Measurements from ENCODE around the gene EDC4.

Gene EDC4

DNA sequence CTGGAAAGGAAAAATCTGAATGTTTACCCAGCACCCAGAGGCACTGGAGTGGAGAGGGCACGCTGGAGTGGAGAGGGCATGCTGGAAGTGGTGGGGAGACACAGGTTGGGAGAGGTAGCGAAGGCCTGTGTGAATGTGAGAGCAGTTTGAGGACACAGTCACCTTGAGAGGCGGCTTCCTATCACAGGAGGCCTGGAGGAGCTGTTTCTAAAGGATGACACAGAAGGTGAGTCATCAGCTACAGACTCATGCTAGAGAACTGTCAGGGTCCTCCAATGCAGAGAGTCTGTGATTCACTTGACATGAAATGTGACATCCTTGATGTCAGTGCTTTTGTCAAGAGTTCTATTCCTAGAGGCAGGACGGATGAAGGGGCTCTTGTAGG lies 45.0 kb downstream of the EDC4 start:
- peaks cover 40% of the 10 kb centered on the region for H3K4me1 Mint-ChIP-seq (ENCODE audit: low read depth)
- H3K27me3 Mint-ChIP-seq: no peaks in the 10 kb centered on the region
- peaks cover 20% of the 10 kb centered on the region for H3K36me3 Mint-ChIP-seq (ENCODE audit: low read depth)
- no peak overlapping the region for H3K4me3 Mint-ChIP-seq
- peak overlapping the region; percentile 95 for H3K27ac Mint-ChIP-seq
- DNase-seq: no peak
- H3K9me3 Mint-ChIP-seq: no peaks in the 10 kb centered on the region

DNA sequence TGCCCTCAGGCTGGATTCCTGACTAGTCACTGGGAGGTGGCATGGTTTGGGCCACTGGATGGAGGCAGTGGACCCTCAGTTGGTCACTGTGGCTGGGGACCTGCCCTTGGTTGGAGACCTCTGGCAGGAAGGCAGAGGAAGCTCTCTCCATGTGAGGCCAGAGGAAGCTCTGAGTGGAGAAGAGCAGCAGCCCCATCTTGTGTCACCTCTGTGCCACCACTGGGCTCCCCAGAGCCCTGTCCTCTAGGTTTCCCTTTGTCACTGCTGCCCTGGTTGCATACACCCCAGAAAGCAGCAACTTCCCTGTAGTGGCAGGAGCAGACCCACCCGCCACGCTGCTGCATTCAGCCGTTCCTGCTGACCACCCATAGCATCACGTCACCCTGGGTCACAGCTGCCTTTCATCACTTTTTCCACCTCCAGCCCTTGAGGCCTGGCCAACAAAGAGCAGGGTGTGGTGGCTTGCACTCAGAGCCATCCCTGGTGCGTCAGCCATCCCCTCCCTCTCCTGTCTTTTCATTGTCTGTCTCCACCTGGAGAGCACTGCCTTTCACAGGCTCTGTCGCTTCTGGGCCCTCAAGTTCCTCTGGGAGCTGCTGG lies 46.9 kb downstream of the EDC4 start:
- DNase-seq: no peak
- H3K27me3 Mint-ChIP-seq: no peaks in the 10 kb centered on the region
- H3K4me1 Mint-ChIP-seq (ENCODE audit: low read depth): peaks cover 42% of the 10 kb centered on the region
- H3K27ac Mint-ChIP-seq: peak overlapping the region; percentile 78
- H3K4me3 Mint-ChIP-seq: no peak overlapping the region
- H3K9me3 Mint-ChIP-seq: no peaks in the 10 kb centered on the region
- H3K36me3 Mint-ChIP-seq (ENCODE audit: low read depth): peaks cover 23% of the 10 kb centered on the region

DNA sequence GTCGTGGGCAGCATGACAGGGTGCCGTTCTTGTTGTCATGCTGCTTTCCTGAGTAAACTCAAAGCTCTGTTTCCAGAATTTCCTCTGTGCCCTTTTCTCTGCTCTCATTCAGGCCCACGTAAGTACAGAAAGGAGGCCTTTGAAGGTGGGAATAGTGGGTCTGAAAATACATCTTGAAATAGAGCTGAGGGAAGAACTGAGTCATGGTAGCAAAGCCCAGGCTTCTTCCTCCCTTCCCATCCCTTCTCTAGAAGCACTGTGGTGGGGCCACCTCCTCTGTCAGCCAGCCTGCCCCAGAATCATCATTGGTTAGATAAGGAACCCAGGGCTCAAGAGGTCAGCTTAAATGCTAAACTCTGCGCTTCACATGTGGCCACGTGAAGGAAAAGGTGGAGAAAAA lies 49.4 kb downstream of the EDC4 start:
- no peaks in the 10 kb centered on the region for H3K27me3 Mint-ChIP-seq
- H3K36me3 Mint-ChIP-seq (ENCODE audit: low read depth): peaks cover 23% of the 10 kb centered on the region
- no peak for DNase-seq
- H3K4me3 Mint-ChIP-seq: peak overlapping the region; percentile 11
- peak overlapping the region; percentile 91 for H3K27ac Mint-ChIP-seq
- H3K9me3 Mint-ChIP-seq: no peaks in the 10 kb centered on the region
- H3K4me1 Mint-ChIP-seq (ENCODE audit: low read depth): peaks cover 38% of the 10 kb centered on the region

DNA sequence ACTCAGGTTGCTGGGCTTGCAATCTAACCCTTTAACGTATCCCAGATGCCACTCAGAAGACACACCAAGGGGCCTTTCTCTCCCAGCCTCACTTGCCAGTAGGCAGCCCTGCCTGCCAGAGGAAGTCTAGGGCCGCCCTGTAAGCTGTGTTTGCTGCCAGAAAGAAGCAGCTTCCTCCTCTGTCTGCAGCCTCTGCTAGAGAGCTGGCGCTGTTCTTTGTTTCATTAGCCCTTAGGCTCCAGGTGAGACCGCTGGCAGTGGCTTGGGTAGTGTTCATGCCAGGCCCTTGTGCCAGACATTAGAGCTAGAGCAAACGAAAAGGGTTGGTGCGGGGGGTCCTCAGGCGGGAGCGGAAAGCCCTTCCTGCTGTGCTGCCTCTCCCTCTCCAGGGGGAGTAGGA lies 49.9 kb downstream of the EDC4 start:
- Mint-ChIP-seq H3K9me3 (no peaks in the 10 kb centered on the region), H3K27me3 (no peaks in the 10 kb centered on the region), H3K27ac (peak overlapping the region; percentile 91), H3K4me1 (ENCODE audit: low read depth) (peaks cover 33% of the 10 kb centered on the region), H3K4me3 (no peak overlapping the region), H3K36me3 (ENCODE audit: low read depth) (peaks cover 22% of the 10 kb centered on the region)
- DNase-seq: no peak

DNA sequence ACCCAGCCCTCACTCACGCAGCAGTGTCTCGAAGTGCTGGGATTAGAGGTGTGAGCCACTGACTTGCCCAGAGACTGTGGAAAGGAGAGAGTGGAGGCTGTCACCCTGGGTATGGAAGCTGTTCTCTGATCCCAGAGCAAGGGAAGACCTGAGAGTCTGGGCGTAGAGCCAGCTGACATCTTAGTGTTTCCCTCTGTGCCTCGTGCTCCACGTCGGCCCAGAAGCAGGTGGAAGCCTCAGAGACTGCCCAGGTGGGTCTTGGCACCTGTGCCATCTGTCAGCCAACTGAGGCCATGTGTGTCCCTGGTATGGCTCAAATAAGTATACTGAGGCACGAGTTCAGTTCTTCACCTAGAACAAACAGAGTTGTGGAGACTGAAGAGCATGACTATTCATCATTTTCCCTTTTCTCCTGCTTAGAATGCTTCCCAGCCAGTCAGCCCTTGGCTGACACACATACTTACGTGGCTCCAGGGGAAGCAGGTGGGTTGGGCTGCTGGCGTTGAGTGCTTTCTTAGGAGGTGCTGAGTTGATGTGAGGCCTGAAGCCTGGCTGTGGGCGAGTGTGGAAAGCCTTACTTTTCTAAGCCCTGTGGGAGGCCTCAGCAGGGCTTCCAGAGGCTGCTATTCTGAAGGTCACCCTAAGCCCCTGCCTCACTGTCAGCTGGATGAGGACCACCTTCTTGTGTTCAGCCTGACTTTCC lies 50.7 kb downstream of the EDC4 start:
- Mint-ChIP-seq H3K9me3 (no peaks in the 10 kb centered on the region), H3K27me3 (no peaks in the 10 kb centered on the region), H3K36me3 (ENCODE audit: low read depth) (peaks cover 27% of the 10 kb centered on the region), H3K4me1 (ENCODE audit: low read depth) (peaks cover 26% of the 10 kb centered on the region), H3K4me3 (no peak overlapping the region), H3K27ac (peak overlapping the region; percentile 91)
- no peak for DNase-seq

DNA sequence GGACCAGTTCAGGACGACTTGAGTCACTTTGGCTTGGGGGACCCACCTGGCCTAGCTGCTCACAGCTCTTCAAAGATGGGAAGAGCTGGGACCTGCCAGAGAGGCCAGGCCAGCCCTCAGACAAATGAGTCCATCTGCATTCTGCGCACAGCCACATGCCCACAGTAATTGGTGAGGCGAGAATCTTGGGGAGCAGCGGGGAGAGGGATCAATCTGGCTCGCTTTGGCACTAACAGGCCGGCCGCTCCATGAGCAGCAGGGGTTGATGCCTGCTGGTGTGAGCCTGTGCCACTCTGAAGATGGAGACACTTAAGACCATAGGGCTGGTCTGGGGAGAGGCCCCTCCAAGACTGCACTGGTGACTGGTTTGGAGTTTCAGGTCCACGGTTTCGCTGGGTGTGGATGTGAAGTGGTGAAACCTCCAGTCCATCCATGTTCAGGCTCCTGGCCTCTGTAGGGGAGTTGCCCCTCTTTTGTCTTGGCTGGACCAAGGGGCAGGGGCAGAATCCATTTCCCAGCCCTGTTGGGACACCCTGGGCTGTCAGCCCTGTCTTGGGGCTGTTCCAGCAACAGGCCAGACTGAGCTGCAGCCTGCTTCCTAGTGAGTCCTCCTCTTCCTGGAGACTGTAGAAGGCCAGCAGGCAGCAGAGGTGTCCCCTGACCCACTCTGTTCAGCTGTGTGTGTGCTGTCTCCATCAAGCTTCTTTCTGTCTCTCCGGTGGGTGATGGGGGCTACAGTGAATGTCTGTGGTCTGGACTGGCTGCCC lies 51.5 kb downstream of the EDC4 start:
- Mint-ChIP-seq H3K27ac (peak overlapping the region; percentile 56), H3K4me3 (no peak overlapping the region), H3K9me3 (no peaks in the 10 kb centered on the region), H3K4me1 (ENCODE audit: low read depth) (peaks cover 21% of the 10 kb centered on the region), H3K36me3 (ENCODE audit: low read depth) (peaks cover 31% of the 10 kb centered on the region), H3K27me3 (no peaks in the 10 kb centered on the region)
- DNase-seq: no peak

DNA sequence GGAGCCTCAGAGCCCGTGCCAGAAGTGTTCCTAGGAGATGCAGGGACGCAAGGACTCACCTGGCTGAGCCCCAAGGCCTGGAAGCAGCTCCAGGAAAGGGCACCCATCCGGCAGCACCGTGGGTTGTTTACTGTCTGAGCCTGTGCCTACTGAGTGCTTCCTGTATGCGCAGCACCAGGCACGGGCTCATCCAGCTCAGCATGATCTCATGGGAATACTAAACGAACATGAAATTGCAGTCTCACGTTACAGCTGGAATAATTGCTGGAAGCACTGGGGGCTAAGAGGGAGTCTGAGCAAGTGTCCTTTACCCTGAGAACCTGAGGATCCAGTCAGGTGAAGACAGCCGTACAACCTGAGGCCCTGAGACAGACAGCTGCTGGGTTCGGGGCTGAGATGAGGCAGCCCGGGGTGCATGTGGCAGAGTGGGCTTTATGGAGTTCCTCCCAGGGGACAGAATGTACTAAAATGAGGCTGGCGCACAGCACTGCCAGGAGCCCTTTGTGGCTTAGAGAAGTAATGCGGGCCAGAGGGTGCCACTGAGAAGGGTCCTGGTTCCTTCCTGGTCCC lies 53.4 kb downstream of the EDC4 start:
- no peaks in the 10 kb centered on the region for H3K9me3 Mint-ChIP-seq
- H3K4me1 Mint-ChIP-seq (ENCODE audit: low read depth): peaks cover 18% of the 10 kb centered on the region
- H3K36me3 Mint-ChIP-seq (ENCODE audit: low read depth): peaks cover 48% of the 10 kb centered on the region
- H3K4me3 Mint-ChIP-seq: no peak overlapping the region
- H3K27me3 Mint-ChIP-seq: no peaks in the 10 kb centered on the region
- H3K27ac Mint-ChIP-seq: peak overlapping the region; percentile 73
- DNase-seq: no peak

DNA sequence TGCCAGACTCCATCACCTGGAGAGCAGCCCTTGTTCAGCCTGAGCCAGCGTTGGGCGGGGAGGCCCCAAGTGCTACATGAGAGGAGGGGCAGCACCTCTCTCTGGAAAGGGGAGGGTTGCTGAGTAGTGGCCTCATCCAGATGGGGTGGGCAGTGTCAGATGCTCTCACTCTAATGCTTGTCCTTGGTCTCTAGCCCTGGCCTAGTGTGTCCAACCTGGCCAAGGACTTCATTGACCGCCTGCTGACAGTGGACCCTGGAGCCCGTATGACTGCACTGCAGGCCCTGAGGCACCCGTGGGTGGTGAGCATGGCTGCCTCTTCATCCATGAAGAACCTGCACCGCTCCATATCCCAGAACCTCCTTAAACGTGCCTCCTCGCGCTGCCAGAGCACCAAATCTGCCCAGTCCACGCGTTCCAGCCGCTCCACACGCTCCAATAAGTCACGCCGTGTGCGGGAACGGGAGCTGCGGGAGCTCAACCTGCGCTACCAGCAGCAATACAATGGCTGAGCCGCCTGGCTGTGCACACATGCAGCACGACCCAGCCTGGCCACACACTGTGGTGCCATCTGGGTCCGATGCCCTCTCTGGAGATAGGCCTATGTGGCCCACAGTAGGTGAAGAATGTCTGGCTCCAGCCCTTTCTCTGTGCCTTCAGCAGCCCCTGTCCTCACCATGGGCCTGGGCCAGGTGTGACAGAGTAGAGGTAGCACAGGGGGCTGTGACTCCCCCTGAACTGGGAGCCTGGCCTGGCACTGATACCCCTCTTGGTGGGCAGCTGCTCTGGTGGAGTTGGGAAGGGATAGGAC lies 54.5 kb downstream of the EDC4 start:
- no peaks in the 10 kb centered on the region for H3K27me3 Mint-ChIP-seq
- no peak overlapping the region for H3K4me3 Mint-ChIP-seq
- H3K36me3 Mint-ChIP-seq (ENCODE audit: low read depth): peaks cover 59% of the 10 kb centered on the region
- DNase-seq: no peak
- H3K9me3 Mint-ChIP-seq: no peaks in the 10 kb centered on the region
- peak overlapping the region; percentile 73 for H3K27ac Mint-ChIP-seq
- H3K4me1 Mint-ChIP-seq (ENCODE audit: low read depth): peaks cover 7% of the 10 kb centered on the region

DNA sequence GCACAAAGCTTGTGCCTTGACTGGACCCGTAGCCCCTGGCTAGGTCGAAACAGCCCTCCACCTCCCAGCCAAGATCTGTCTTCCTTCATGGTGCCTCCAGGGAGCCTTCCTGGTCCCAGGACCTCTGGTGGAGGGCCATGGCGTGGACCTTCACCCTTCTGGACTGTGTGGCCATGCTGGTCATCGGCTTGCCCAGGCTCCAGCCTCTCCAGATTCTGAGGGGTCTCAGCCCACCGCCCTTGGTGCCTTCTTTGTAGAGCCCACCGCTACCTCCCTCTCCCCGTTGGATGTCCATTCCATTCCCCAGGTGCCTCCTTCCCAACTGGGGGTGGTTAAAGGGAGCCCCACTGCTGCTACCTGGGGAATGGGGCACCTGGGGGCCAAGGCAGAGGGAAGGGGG lies 55.3 kb downstream of the EDC4 start:
- no peak for DNase-seq
- Mint-ChIP-seq H3K9me3 (no peaks in the 10 kb centered on the region), H3K27ac (peak overlapping the region; percentile 68), H3K36me3 (ENCODE audit: low read depth) (peaks cover 66% of the 10 kb centered on the region), H3K4me3 (no peak overlapping the region), H3K4me1 (ENCODE audit: low read depth) (peaks cover 3% of the 10 kb centered on the region), H3K27me3 (no peaks in the 10 kb centered on the region)

DNA sequence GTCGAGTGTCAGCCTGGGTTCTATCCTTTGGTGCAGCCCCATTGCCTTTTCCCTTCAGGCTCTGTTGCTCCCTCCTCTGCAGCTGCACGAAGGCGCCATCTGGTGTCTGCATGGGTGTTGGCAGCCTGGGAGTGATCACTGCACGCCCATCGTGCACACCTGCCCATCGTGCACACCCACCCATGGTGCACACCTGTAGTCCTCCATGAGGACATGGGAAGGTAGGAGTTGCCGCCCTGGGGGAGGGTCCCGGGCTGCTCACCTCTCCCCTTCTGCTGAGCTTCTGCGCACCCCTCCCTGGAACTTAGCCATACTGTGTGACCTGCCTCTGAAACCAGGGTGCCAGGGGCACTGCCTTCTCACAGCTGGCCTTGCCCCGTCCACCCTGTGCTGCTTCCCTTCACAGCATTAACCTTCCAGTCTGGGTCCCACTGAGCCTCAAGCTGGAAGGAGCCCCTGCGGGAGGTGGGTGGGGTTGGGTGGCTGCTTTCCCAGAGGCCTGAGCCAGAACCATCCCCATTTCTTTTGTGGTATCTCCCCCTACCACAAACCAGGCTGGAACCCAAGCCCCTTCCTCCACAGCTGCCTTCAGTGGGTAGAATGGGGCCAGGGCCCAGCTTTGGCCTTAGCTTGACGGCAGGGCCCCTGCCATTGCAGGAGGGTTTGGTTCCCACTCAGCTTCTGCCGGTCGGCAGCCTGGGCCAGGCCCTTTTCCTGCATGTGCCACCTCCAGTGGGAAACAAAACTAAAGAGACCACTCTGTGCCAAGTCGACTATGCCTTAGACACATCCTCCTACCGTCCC lies 55.9 kb downstream of the EDC4 start:
- H3K4me1 Mint-ChIP-seq (ENCODE audit: low read depth): peaks cover 4% of the 10 kb centered on the region

DNA sequence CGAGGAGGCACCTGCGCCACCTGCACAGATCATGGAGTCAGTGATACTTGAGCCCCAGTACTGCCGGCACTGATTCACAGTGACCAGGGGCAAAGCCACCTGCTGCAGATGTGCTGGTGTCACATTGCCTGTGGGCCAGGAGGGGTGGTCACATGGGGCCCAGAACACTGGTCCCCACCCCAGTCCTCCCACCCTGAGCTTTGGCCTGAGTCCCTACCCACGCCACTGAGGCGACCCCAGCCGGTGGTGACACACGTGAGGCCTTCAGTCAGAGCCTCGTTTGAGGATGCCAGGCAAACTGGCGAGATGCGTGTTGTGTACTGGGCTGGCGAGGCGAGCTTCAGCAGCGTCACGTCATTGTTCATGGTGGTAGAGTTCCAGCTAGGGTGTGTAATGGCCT lies 57.3 kb downstream of the EDC4 start:
- H3K4me3 Mint-ChIP-seq: no peak overlapping the region
- no peak for DNase-seq

More for the DNA sequence above, 55.9 kb downstream of the EDC4 start:
- peak; percentile 87 for DNase-seq
- H3K9me3 Mint-ChIP-seq: no peaks in the 10 kb centered on the region
- H3K27me3 Mint-ChIP-seq: no peaks in the 10 kb centered on the region
- no peak overlapping the region for H3K4me3 Mint-ChIP-seq
- H3K27ac Mint-ChIP-seq: peak overlapping the region; percentile 68
- H3K36me3 Mint-ChIP-seq (ENCODE audit: low read depth): peaks cover 69% of the 10 kb centered on the region

DNA sequence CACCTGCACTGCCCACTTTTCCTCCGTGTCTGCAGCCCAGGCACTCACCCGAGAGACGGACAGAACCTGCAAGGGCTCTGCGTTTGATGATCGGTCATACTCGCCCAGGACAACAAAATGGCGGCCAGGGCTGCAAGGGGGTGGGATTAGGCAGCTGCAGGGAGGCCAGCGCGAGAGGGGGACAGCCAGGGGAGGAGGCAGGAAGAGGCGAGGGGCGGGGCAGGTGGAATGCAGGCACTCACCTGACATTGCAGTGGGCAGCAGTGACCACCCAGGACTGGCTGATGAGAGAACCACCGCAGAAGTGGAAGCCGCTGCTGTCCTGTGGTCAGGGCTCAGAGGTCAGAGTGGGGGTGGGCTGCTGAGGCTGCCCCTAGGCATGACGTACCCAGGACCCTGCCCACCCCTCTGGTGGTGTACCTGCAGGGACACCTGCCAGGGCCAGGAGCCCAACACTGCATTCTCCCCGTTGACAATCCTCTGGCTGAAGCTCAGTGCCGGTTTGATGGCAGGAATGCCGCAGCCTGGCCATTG lies 57.9 kb downstream of the EDC4 start:
- no peak overlapping the region for H3K27ac Mint-ChIP-seq
- H3K4me3 Mint-ChIP-seq: no peak overlapping the region
- peaks cover 86% of the 10 kb centered on the region for H3K36me3 Mint-ChIP-seq (ENCODE audit: low read depth)
- H3K9me3 Mint-ChIP-seq: no peaks in the 10 kb centered on the region
- H3K4me1 Mint-ChIP-seq (ENCODE audit: low read depth): peaks cover 22% of the 10 kb centered on the region
- no peak for DNase-seq
- no peaks in the 10 kb centered on the region for H3K27me3 Mint-ChIP-seq

More for the DNA sequence above, 57.3 kb downstream of the EDC4 start:
- no peaks in the 10 kb centered on the region for H3K9me3 Mint-ChIP-seq
- peak overlapping the region; percentile 47 for H3K27ac Mint-ChIP-seq
- H3K36me3 Mint-ChIP-seq (ENCODE audit: low read depth): peaks cover 81% of the 10 kb centered on the region
- H3K4me1 Mint-ChIP-seq (ENCODE audit: low read depth): peaks cover 18% of the 10 kb centered on the region
- no peaks in the 10 kb centered on the region for H3K27me3 Mint-ChIP-seq

Data from activated T-cell treated with anti-CD3 and anti-CD28 coated beads, Interleukin-2, amount 50 U/mL, for 24 hours (primary cell).